GM19372 (cell line): Measurements from ENCODE around the gene RGL3.
"Not testable (repeated sequence)": the region's sequence is repeated elsewhere in the genome, so short reads cannot be mapped to it uniquely, and the experiment has no call there.

ENCODE experiments used
- ATAC-seq: cut with Tn5 transposase; IDR thresholded peaks from one replicate; pipeline ENCODE4 v1.9.1; 2021; ENCODE audit warnings: mild to moderate bottlenecking, low read depth, moderate library complexity; ENCODE audit not compliant: unreplicated experiment

The RGL3 gene

DNA sequence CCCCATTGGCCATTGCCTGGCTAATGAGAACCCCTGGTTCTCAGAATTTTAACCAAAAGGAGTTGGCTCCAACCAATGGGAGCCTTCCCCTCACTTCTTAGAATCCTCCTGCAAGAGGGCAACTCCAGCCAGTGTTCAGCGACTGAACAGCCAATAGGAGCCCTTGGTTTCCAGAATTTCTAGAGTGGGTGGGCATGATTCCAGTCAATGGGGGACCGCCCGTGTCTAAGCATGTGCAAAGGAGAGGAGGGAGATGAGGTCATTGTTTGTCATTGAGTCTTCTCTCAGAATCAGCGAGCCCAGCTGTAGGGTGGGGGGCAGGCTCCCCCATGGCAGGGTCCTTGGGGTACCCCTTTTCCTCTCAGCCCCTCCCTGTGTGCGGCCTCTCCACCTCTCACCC, 54.2 kb downstream of the RGL3 start:
- ATAC-seq, result no peak

GRCh38 chr19:11364296-11364904, 54.7 kb downstream of the RGL3 start:
- no peak for ATAC-seq

GRCh38 chr19:11363881-11364280, 55.2 kb downstream of the RGL3 start:
- ATAC-seq, result no peak

GRCh38 chr19:11361771-11362731, 57.1 kb downstream of the RGL3 start:
- no peak for ATAC-seq

DNA sequence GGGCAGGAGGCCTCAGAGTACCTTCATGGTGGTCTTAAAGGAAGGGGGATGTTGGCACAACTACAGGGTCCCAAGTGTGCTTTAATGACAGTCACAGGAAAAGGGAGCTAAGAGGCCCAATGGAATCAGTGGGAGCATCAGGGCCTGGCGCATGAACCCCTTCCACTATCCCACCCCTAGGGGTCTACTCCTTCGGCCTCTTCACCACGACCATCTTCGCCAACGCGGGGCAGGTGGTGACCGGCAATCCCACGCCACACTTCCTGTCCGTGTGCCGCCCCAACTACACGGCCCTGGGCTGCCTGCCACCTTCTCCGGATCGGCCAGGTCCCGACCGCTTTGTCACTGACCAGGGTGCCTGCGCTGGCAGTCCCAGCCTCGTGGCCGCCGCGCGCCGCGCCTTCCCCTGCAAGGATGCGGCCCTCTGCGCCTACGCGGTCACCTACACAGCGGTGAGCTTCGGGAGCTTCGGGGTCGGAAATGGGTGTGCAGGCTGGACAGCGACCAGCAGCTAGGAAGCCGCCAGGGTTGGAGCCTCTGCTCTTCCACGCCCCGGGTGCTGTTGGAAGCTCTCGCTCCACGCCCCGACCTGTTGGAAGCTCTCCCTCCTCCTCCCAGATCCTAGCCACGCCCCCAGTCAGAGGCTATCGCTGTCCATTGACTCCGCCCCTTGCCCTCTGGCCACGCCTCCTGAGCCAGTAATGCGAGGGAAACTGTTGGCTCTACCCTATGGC, 57.9 kb downstream of the RGL3 start:
- no peak for ATAC-seq

- no peak for ATAC-seq
Observed at GRCh38 chr19:11359421-11359820, 59.7 kb downstream of the RGL3 start.

DNA sequence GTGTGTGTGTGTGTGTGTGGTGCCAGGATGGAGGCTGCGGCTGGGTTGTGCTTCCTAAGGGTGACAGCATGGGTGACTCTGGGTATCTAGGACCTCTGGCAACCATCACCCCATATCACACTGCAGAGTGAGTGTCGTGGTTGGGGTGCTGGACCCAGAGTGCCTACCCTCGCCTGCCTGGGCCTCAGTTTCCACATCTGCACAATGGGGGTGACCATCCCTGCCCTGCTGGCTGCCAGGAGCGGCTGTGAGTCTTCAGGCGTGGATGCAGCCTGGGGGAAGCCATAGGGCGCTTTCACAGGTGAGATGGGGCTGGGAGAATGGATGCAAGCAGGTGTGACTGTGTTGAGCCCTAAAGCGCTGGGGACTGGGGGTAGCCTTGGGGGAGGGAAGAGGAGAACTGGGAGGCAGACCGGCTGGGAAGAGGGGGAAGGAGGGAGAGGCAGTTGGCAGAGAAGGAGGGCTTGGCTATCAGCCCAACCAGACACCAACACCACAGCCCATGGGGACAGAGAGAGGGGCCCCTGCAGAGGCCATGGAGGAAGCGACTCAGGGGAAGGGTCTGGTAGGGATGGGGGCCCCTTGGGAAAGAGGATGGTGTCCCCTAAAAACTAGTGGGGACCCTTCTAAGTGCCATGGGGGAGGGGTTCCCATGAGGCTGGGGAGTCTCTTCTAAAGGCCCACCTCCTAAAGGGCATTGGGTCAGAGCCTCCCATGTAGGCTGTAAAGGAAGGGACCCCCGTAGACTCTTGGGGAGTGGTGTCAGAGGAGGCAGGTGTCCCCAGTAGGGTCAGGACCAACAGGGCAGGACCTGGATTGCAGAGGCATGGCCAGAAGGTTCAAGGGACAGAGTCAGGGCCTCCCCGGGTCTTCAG, 62.2 kb downstream of the RGL3 start:
- no peak for ATAC-seq

- ATAC-seq, result no peak
Observed at GRCh38 chr19:11356074-11356397, 63.1 kb downstream of the RGL3 start.

GRCh38 chr19:11355160-11356073, 63.7 kb downstream of the RGL3 start, which contains the start of gene PLPPR2:
Gene PLPPR2, plus strand, starts transcription at chr19:11355432. Its CDS starts 2,242 bp downstream, at chr19:11357674.
- ATAC-seq, result no peak

- not testable (repeated sequence) for ATAC-seq
Observed at GRCh38 chr19:11354102-11354501, 65.0 kb downstream of the RGL3 start.

DNA sequence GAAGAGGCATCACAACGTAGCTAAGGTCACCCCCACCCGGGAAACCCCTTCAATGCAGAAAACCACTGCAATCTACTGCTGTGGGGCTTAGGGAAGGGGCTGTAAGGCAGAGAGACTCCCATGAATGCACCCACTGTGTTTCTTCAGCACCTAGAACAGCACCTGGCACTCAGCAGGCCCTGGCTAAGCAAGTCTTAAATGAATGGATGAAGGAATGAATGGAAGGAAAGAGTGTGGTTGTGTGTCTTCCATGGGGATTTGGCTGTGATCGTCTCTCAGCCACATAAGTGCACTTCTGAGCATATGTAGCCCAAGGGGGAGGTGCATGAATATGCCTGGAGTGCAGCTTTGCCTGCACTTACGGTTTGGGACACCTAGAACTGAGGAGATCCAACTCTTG, 69.9 kb downstream of the RGL3 start:
- ATAC-seq, result no peak

DNA sequence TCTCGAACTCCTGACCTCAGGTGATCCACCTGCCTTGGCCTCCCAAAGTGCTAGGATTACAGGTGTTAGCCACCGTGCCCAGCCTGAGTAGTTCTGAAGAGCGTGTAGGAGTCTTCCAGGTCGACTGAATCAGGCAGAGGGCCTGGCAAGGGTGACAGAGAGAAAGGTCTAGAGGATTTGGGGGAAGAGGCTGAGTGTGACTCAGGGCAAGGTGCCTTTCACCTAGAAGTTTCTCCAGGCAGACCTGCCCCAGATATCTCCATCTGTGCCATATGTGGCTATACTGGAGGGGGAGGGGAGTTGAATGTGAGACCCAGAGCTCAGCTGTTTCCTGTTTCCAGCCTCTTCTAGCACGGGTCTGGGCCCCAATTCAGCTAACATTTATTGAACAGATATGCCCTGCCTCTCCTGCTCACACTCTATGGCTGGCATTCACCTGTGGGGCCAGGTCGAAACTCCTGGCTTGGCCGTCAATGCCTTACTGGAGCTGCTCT, 71.5 kb downstream of the RGL3 start:
- no peak for ATAC-seq

DNA sequence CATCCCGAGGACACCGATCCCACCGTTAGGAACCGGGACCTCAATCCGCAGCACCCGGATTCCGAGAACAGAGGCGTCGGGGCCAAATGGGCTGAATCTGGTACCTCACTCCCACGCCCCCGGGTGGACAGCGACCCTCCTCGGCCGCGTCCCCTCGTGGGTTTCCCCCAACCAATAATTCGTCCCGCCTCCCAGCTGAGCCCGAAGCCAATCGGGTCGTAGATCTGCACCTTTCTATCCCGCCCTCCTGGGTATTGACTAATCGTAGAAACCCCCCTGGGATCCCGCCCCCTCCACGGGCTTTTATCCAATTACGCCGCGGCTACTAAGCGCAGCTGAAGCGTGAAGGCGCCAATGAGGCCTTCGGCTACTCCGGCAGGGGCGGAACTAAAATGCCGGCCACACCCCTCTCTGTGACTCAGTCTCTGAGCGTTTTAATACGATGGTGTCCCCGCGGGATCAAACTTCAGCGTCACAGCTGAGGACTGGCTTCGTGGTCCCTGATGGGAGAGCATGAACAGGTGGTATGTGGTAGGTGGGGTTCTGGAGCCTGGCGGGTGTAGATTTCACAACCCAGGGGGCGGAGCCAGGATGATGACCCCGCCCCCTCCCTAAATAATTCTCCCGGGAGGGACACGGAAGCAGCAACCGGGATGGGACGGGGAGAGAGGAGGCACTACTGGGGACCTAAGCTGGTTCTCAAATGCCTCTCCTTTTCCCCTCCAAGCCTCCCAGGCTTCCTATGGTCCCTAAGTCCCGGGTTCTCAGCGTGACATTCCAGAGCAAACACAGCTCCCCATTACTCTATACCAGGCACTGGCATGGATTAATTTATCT, 72.8 kb downstream of the RGL3 start, which contains the start of the genes CCDC159 and TMEM205:
Gene CCDC159 (plus strand): TSS at position 416 of the 837 bp plus-strand sequence. CDS start 88 bp downstream, at position 504.
Gene TMEM205 (minus strand): TSS at position 165 of the 837 bp plus-strand sequence. CDS start 649 bp downstream, outside the sequence.
- peak; percentile 94 for ATAC-seq

DNA sequence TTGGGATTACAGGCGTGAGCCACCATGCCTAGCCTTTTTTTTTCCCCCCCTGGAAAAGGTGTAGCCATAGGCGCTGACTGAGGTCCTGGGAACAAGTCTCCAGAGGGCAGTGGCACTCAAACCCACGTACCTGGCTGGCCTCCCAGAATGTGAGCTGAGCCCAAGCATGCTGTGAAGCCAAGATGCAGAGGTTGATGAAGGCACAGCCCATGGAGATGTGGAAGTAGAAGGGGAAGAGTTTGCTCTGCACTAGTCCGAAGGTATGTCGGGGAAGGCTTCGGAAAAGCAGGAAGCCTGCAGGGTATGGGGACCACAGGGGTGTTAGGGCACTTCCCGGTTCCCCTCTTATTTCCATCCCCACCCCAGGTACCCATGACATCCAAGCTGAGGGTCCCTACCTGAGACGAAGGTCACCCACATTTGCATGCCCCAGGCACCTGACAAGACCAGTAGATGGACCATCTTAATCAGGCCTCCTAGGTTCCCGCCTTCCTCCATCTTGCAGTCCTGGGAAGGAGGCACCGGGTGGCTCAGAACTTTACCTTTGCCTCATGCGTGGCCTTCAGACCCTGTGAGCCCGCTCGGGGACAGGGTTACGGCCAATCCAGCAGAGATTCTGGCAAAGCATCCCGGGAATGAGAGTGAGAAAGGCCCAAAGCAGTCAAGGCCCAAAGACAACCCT, 73.9 kb downstream of the RGL3 start:
- no peak for ATAC-seq
